HepG2 (cell line): Measurements from ENCODE around the gene PROC. TPM values are rescaled to one million over a fixed set of nuclear protein-coding genes. Genes with fewer than 3 reads are reported as not detected.
A peak's percentile ranks its signal among the peaks of the same experiment; 100 is the strongest.

ENCODE experiments used
- ARID3A ChIP-seq: IDR thresholded peaks from 2 replicates; pipeline ENCODE4 v1.6.1; 2012; ENCODE audit warnings: low read depth, low read length, improper control_type of control experiment
- ATAD3A ChIP-seq: sonication (generic); formaldehyde crosslinking; IDR thresholded peaks from 2 replicates; pipeline ENCODE4 v1.4.0; 2020; ENCODE audit warnings: missing genetic modification reagents
- ATM ChIP-seq: fragments of 450-650 bp; IDR thresholded peaks from 2 replicates; pipeline ENCODE4 v1.7.1; 2017; ENCODE audit warnings: mild to moderate bottlenecking, borderline replicate concordance
- CBX2 ChIP-seq, 2 experiments: fragments of 200-600 bp in 1 of 2; sonication (generic); formaldehyde crosslinking in 1 of 2; IDR thresholded peaks; 2 replicates each; pipeline versions ENCODE4 v1.7.0 to v1.8.1; 2018 to 2022; ENCODE audit warnings: low read depth in 2 of 2, low read length in 1 of 2, mild to moderate bottlenecking in 1 of 2, missing genetic modification reagents in 1 of 2
- CCDC6 ChIP-seq: sonication (generic); formaldehyde crosslinking; IDR thresholded peaks from 2 replicates; pipeline ENCODE4 v1.8.1; 2022; ENCODE audit warnings: mild to moderate bottlenecking, missing genetic modification reagents, moderate library complexity
- HNRNPK ChIP-seq: fragments of 200-400 bp; formaldehyde crosslinking; IDR thresholded peaks from 2 replicates; pipeline ENCODE4 v1.6.1; 2018; ENCODE audit warnings: low read length, low read depth, moderate library complexity, mild to moderate bottlenecking; ENCODE audit not compliant: poor library complexity, severe bottlenecking
- IRX3 ChIP-seq: sonication (generic); formaldehyde crosslinking; IDR thresholded peaks from 2 replicates; pipeline ENCODE4 v1.8.1; 2023; ENCODE audit warnings: mild to moderate bottlenecking, low read depth, missing genetic modification reagents, borderline replicate concordance
- LCORL ChIP-seq, 2 experiments: fragments of 450-650 bp in 1 of 2; sonication (generic) in 1 of 2; formaldehyde crosslinking in 1 of 2; IDR thresholded peaks; 2 replicates each; pipeline versions ENCODE4 v1.5.0 to v1.6.1; 2017 to 2020; ENCODE audit warnings: antibody characterized with exemption in 1 of 2, missing genetic modification reagents in 1 of 2
- PHB2 ChIP-seq: fragments of 450-650 bp; IDR thresholded peaks from 2 replicates; pipeline ENCODE4 v1.6.1; 2018; ENCODE audit not compliant: partially characterized antibody
- PTBP1 ChIP-seq: fragments of 200-400 bp; formaldehyde crosslinking; IDR thresholded peaks from 2 replicates; pipeline ENCODE4 v1.6.1; 2018; ENCODE audit warnings: low read length, low read depth; ENCODE audit not compliant: poor library complexity, severe bottlenecking
- RELA ChIP-seq: sonication (generic); formaldehyde crosslinking; IDR thresholded peaks from 2 replicates; pipeline ENCODE4 v1.4.0; 2020; ENCODE audit warnings: missing genetic modification reagents
- SMC3 ChIP-seq: IDR thresholded peaks from 2 replicates; pipeline ENCODE4 v1.6.1; 2011; ENCODE audit warnings: low read length, improper control_type of control experiment
- TSC22D2 ChIP-seq: sonication (generic); formaldehyde crosslinking; IDR thresholded peaks from 2 replicates; pipeline ENCODE4 v1.5.1; 2020; ENCODE audit warnings: missing genetic modification reagents, mild to moderate bottlenecking, borderline replicate concordance
- ZBTB7B ChIP-seq: sonication (generic); formaldehyde crosslinking; IDR thresholded peaks from 2 replicates; pipeline ENCODE4 v1.4.0; 2020; ENCODE audit warnings: missing genetic modification reagents
- ZNF329 ChIP-seq: sonication (generic); formaldehyde crosslinking; IDR thresholded peaks from 2 replicates; pipeline ENCODE4 v1.9.0; 2021; ENCODE audit warnings: low read depth, mild to moderate bottlenecking, missing genetic modification reagents
- ZNF362 ChIP-seq: sonication (generic); formaldehyde crosslinking; IDR thresholded peaks from 2 replicates; pipeline ENCODE4 v1.4.0; 2020; ENCODE audit warnings: missing genetic modification reagents, mild to moderate bottlenecking, borderline replicate concordance
- ZNF543 ChIP-seq: sonication (generic); formaldehyde crosslinking; IDR thresholded peaks from 2 replicates; pipeline ENCODE4 v1.4.0; 2020; ENCODE audit warnings: mild to moderate bottlenecking, missing genetic modification reagents
- ZNF629 ChIP-seq: sonication (generic); formaldehyde crosslinking; conservative IDR thresholded peaks from 2 replicates; pipeline ENCODE4 v1.5.0; 2020; ENCODE audit warnings: missing genetic modification reagents
- ZNF747 ChIP-seq: sonication (generic); formaldehyde crosslinking; IDR thresholded peaks from 2 replicates; pipeline ENCODE4 v1.8.1; 2023; ENCODE audit warnings: missing genetic modification reagents, mild to moderate bottlenecking, borderline replicate concordance
- ZNF879 ChIP-seq: sonication (generic); formaldehyde crosslinking; IDR thresholded peaks from 2 replicates; pipeline ENCODE4 v1.8.1; 2023; ENCODE audit warnings: missing genetic modification reagents
- ZSCAN31 ChIP-seq: sonication (generic); formaldehyde crosslinking; IDR thresholded peaks from 2 replicates; pipeline ENCODE4 v1.5.0; 2020; ENCODE audit warnings: low read depth, mild to moderate bottlenecking, missing genetic modification reagents
- ZZZ3 ChIP-seq: sonication (generic); formaldehyde crosslinking; IDR thresholded peaks from 2 replicates; pipeline ENCODE4 v1.4.0; 2020; ENCODE audit warnings: missing genetic modification reagents, mild to moderate bottlenecking, borderline replicate concordance
- polyA plus RNA-seq, 8 experiments: library from polyadenylated mRNA; depleted of rRNA in 3 of 8; stranded (reverse) in 7 of 8; unstranded in 1 of 8; fragments of >200 nt; fragmentation: Illumina TruSeq in 4 of 8; extraction: Trizol in 4 of 8; gene quantifications; 2 replicates each; pipeline versions ENCODE4 v1.2.1 to v1.2.3, GENCODE V29; 2011 to 2016; ENCODE audit warnings: low read depth in 4 of 8, missing spikeins in 1 of 8, mixed read lengths in 1 of 8; ENCODE audit not compliant: insufficient read depth in 1 of 8
- total RNA-seq, 5 experiments: library from RNA; depleted of rRNA; stranded (reverse); fragments of >200 nt; fragmentation: Illumina TruSeq; extraction: Trizol; gene quantifications; 2 replicates each; pipeline ENCODE4 v1.2.3, GENCODE V29; 2016; ENCODE audit warnings: low read depth in 1 of 5
- TF ChIP-seq, protein P1 (sequence below): sonication (generic); formaldehyde crosslinking; IDR thresholded peaks from 2 replicates; pipeline ENCODE4 v1.9.0; 2021; ENCODE audit warnings: missing genetic modification reagents, borderline replicate concordance

The PROC gene
- total and polyA plus RNA-seq, 2 of the 13 experiments (the other 11 are each of a cell fraction or from before 2014, with no cell fraction given): 134 to 185 TPM

DNA sequence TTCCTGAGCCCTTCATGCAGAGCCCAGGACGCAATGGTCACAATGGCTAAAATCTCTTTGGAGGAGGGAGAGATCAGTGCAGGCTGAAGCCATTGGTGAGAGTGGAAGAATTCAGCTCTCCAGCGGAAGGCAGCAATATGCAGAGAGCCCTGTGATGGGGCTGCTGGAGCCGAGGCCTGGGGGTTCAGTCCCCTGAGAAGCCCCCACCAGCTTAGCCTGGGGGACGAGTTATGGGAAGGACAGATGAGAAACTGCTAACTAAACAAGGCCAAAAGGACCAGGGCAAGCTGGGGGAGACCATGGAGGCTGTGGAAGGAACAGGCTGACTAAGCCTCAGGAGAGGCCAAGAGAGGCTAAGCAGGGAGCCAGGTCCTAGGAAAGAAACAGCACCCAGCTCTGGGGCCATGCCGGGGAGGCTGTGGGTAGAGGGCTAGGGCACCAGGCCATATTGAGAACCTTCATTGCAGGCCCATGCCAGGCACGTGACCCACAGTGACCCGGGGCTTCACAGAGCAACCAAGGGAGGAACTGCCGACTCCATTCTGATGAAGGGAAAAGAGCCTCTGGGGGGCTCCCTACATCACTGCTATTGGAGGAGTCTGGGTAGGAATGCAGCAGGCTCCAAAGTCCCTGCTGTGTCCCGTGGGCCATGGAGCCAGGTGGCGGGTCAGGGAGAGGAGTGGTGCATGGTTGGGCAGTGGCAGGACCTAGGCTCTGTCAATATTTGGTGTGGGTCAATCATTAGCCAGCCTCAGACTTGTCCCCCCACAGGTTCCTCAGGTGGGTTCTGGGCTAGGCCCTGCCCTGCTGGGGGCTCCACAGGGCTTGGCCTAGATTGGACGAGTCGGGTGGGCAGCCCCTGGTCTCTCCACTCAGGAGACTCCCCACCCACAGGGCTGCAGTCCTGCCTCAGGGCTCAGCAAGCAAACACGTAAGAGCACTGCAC is 19.8 kb downstream of the PROC start (continued):
- TF ChIP-seq ZNF747 (CRISPR knock-in tag) (no peak), LCORL (IDR thresholded peaks at IDR 0.05) (no peak), LCORL (CRISPR knock-in tag; IDR thresholded peaks at IDR 0.05) (peak; percentile 99), ZNF329 (CRISPR knock-in tag) (peak; percentile 74; the same call in 1 of the 2 replicates), ATM (no peak), ZNF879 (CRISPR knock-in tag) (0 out of 2 replicates have a peak, but pooled peaks have one; percentile 47), PTBP1 (no peak), CBX2 (IDR thresholded peaks at IDR 0.05; ENCODE audit: low read depth, low read length) (no peak), CBX2 (CRISPR knock-in tag; IDR thresholded peaks at IDR 0.05; ENCODE audit: low read depth) (no peak), ZNF629 (CRISPR knock-in tag) (peak; percentile 26), ZNF543 (peak; percentile 94), TSC22D2 (CRISPR knock-in tag) (no peak; the same call in 1 of the 2 replicates), PHB2 (no peak), ZZZ3 (peak; percentile 24; the same call in 1 of the 2 replicates), SMC3 (peak; percentile 68), ZBTB7B (CRISPR knock-in tag) (peak; percentile 100), ATAD3A (no peak), RELA (CRISPR knock-in tag) (no peak; the same call in 1 of the 2 replicates), IRX3 (0 out of 2 replicates have a peak, but pooled peaks have one; percentile 53), ZSCAN31 (CRISPR knock-in tag) (peak; percentile 90; the same call in 1 of the 2 replicates), ZNF362 (peak; percentile 78), ARID3A (peak; percentile 78), CCDC6 (no peak; the same call in 1 of the 2 replicates), HNRNPK (no peak)
- TF ChIP-seq, protein P1, sequence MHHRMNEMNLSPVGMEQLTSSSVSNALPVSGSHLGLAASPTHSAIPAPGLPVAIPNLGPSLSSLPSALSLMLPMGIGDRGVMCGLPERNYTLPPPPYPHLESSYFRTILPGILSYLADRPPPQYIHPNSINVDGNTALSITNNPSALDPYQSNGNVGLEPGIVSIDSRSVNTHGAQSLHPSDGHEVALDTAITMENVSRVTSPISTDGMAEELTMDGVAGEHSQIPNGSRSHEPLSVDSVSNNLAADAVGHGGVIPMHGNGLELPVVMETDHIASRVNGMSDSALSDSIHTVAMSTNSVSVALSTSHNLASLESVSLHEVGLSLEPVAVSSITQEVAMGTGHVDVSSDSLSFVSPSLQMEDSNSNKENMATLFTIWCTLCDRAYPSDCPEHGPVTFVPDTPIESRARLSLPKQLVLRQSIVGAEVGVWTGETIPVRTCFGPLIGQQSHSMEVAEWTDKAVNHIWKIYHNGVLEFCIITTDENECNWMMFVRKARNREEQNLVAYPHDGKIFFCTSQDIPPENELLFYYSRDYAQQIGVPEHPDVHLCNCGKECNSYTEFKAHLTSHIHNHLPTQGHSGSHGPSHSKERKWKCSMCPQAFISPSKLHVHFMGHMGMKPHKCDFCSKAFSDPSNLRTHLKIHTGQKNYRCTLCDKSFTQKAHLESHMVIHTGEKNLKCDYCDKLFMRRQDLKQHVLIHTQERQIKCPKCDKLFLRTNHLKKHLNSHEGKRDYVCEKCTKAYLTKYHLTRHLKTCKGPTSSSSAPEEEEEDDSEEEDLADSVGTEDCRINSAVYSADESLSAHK (CRISPR knock-in tag): no peak
